Measurements from ENCODE around the gene CHST8. TPM values are rescaled to one million over a fixed set of nuclear protein-coding genes. Genes with fewer than 3 reads are reported as not detected.

Gene CHST8
- total RNA-seq, 1 donor from 2014 or later: 0.35 TPM

DNA sequence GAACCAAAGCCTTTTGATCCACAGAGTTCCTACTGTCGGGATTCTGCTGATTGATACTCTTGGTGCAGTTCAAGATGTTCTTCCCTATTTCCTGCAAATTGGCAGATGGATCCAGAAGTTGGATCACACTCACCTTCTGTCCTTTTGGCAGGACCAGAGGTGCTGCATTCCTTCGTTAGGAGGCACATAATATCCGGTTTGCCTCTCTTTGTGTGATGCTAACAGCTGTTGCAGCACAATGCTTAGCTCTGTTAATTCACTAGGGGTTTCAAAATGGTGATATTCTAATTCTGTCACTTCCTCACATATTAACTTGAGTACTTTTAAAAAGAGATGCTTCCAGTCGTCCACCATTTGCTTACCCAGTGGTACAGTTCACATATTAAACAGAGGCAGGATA lies 15.2 kb upstream of the CHST8 start:
- Mint-ChIP-seq H3K27me3 (ENCODE audit: unreplicated experiment) (no peaks in the 10 kb centered on the region), H3K9me3 (ENCODE audit: unreplicated experiment) (peaks cover 16% of the 10 kb centered on the region), H3K36me3 (ENCODE audit: unreplicated experiment) (no peaks in the 10 kb centered on the region), H3K4me3 (ENCODE audit: unreplicated experiment) (no peak overlapping the region), H3K27ac (ENCODE audit: unreplicated experiment) (no peak overlapping the region), H3K4me1 (ENCODE audit: unreplicated experiment) (no peaks in the 10 kb centered on the region)
- TF ChIP-seq, protein P1, sequence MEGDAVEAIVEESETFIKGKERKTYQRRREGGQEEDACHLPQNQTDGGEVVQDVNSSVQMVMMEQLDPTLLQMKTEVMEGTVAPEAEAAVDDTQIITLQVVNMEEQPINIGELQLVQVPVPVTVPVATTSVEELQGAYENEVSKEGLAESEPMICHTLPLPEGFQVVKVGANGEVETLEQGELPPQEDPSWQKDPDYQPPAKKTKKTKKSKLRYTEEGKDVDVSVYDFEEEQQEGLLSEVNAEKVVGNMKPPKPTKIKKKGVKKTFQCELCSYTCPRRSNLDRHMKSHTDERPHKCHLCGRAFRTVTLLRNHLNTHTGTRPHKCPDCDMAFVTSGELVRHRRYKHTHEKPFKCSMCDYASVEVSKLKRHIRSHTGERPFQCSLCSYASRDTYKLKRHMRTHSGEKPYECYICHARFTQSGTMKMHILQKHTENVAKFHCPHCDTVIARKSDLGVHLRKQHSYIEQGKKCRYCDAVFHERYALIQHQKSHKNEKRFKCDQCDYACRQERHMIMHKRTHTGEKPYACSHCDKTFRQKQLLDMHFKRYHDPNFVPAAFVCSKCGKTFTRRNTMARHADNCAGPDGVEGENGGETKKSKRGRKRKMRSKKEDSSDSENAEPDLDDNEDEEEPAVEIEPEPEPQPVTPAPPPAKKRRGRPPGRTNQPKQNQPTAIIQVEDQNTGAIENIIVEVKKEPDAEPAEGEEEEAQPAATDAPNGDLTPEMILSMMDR (IDR thresholded peaks at IDR 0.05): no peak
- DNase-seq (ENCODE audit: extremely low spot score, unreplicated experiment): no peak

DNA sequence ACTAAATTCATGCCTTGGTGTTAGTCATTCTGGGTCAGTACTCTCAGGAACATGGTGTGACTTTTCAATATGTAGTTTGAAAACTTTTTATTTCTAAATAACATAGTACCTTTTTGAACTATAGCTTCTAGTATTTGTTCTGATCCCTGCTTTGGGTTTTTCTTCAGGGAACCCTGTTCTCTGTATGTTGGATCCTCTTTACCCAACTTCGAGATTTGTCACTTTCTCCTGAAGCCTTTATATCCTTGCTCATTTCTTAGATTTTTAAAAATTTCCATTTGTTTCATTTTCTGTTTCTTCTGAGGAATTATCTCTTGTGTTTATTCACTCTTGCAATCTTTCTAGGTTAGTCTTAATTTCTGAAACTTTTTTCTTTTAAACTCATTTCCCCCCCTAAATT lies 12.4 kb upstream of the CHST8 start:
- H3K27ac Mint-ChIP-seq (ENCODE audit: unreplicated experiment): no peak overlapping the region
- no peaks in the 10 kb centered on the region for H3K27me3 Mint-ChIP-seq (ENCODE audit: unreplicated experiment)
- no peak for DNase-seq (ENCODE audit: extremely low spot score, unreplicated experiment)
- peaks cover 7% of the 10 kb centered on the region for H3K9me3 Mint-ChIP-seq (ENCODE audit: unreplicated experiment)
- no peak overlapping the region for H3K4me3 Mint-ChIP-seq (ENCODE audit: unreplicated experiment)
- H3K36me3 Mint-ChIP-seq (ENCODE audit: unreplicated experiment): no peaks in the 10 kb centered on the region
- H3K4me1 Mint-ChIP-seq (ENCODE audit: unreplicated experiment): no peaks in the 10 kb centered on the region
- TF ChIP-seq, protein P1 (IDR thresholded peaks at IDR 0.05): no peak

DNA sequence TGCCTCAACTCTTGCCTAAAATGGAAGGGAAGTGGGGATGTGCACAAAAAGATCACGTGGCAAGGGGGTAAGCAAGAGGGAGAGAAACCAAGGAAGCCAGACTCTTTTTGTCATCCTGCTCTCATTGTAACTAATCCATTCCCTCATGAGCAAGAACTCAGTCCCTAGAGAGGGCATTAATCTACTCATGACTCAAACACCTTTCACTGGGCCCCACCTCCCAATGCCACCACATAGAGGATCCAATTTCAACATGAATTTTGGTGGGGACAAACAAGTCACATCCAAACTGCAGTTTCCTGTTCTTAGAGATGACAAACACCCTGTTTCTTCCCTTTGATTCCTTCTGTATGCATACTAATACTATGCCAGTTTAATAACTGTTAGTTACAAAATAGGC lies 11.2 kb upstream of the CHST8 start:
- TF ChIP-seq, protein P1 (IDR thresholded peaks at IDR 0.05): no peak
- DNase-seq (ENCODE audit: extremely low spot score, unreplicated experiment): no peak
- peaks cover 7% of the 10 kb centered on the region for H3K9me3 Mint-ChIP-seq (ENCODE audit: unreplicated experiment)
- no peak overlapping the region for H3K4me3 Mint-ChIP-seq (ENCODE audit: unreplicated experiment)
- no peaks in the 10 kb centered on the region for H3K36me3 Mint-ChIP-seq (ENCODE audit: unreplicated experiment)
- no peaks in the 10 kb centered on the region for H3K4me1 Mint-ChIP-seq (ENCODE audit: unreplicated experiment)
- no peaks in the 10 kb centered on the region for H3K27me3 Mint-ChIP-seq (ENCODE audit: unreplicated experiment)
- no peak overlapping the region for H3K27ac Mint-ChIP-seq (ENCODE audit: unreplicated experiment)

DNA sequence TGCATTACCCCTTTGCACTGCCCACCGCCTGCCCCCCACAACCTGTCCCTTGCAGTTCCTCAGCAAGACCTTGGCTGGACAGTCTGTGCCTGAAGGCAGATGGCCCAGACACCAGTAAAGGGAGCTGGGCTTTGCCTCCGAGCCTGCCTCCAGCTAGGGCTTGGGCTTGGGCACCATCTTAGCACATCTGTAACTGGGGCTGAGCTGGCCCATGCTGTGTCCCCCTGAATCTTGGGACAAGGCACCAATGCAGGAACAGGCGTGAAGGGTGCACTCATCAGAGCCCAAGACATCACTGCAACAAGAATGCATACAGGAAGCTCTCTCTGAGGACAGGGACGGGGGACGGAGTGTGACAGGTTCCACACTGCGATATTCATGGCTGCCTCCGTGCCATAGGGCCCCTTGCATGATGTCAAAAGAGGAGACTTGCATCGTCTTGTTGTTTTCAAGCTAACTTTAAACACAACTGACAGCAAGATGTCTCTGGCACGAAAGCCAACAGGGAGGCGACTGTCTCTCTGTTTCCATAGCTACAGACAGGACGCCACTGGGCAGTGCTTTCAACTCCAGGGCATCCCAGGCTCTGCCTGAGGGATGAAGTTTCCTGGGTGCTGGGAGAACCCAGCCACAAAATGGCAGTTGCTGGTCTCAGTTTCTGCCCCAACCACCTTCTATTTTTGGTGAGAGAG lies 8.7 kb upstream of the CHST8 start:
- Mint-ChIP-seq H3K27ac (ENCODE audit: unreplicated experiment) (no peak overlapping the region), H3K27me3 (ENCODE audit: unreplicated experiment) (no peaks in the 10 kb centered on the region), H3K36me3 (ENCODE audit: unreplicated experiment) (no peaks in the 10 kb centered on the region), H3K9me3 (ENCODE audit: unreplicated experiment) (peaks cover 7% of the 10 kb centered on the region), H3K4me3 (ENCODE audit: unreplicated experiment) (no peak overlapping the region), H3K4me1 (ENCODE audit: unreplicated experiment) (no peaks in the 10 kb centered on the region)
- no peak for DNase-seq (ENCODE audit: extremely low spot score, unreplicated experiment)
- TF ChIP-seq, protein P1 (IDR thresholded peaks at IDR 0.05): no peak

DNA sequence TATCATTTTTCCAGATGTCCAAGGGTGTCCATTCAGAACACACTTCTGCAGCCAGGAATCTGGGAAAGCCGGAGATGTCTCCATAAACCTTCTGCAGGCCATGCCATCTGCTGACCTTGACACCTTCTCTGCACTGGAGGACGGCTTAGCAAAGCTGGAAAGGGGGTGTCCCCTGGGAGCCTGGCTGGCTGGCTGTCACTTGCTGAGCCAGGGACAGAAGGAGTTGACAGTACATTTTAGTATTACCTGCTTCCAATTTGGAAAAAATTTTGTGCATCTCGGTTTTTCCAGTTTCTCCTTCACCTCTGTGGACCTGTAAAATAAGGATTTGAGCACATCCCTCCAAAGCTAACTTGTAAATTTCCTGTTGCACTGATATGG lies 8.1 kb upstream of the CHST8 start:
- H3K27ac Mint-ChIP-seq (ENCODE audit: unreplicated experiment): no peak overlapping the region
- DNase-seq (ENCODE audit: extremely low spot score, unreplicated experiment): no peak

More for the DNA sequence above, 8.1 kb upstream of the CHST8 start:
- Mint-ChIP-seq H3K36me3 (ENCODE audit: unreplicated experiment) (no peaks in the 10 kb centered on the region), H3K9me3 (ENCODE audit: unreplicated experiment) (peaks cover 7% of the 10 kb centered on the region), H3K4me3 (ENCODE audit: unreplicated experiment) (no peak overlapping the region), H3K27me3 (ENCODE audit: unreplicated experiment) (no peaks in the 10 kb centered on the region), H3K4me1 (ENCODE audit: unreplicated experiment) (no peaks in the 10 kb centered on the region)
- TF ChIP-seq, protein P1 (IDR thresholded peaks at IDR 0.05): no peak
